Measurements from ENCODE around the gene ETV3L.

DNA sequence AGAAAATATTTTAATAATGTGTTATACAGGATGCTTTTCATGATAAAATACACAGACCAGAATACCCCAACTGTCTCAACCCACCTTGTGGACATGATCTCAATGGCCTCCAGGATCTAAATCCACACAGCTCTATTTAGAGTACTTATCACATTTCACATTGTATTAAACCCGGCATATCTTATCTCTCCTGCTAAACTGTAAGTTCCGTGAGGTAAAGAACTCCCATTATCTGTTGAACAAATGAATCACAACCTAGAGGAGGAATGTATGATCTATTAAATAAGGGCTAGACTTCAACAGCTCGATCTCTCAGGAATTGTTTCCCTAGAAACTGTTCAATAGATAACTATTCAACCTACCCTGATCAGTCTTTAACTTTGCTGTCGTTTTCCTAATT lies 31.7 kb upstream of the ETV3L start:
- TF ChIP-seq ZFP3 (CRISPR knock-in tag; IDR thresholded peaks at IDR 0.05) (no peak), ZNF8 (CRISPR knock-in tag; IDR thresholded peaks at IDR 0.05) (no peak), RARB (CRISPR knock-in tag; IDR thresholded peaks at IDR 0.05) (no peak)

Data from SK-N-SH treated with all-trans-retinoic acid at 6 μM for 48 hours (cell line).